GM23338 (cell line): ENCODE results near the gene CYSRT1. TPM values are rescaled to one million over a fixed set of nuclear protein-coding genes. Genes with fewer than 3 reads are reported as not detected.

Experiments
- ATAC-seq: fragments of 200-7000 bp; cut with Tn5 transposase; 3 replicates; pipeline ENCODE4 v1.9.1; 2020
- DNase-seq: peaks from one replicate; pipeline ENCODE4 v3.0.0-alpha.2; 2015; ENCODE audit warnings: low spot score
- H2AFZ ChIP-seq: fragments of 200-600 bp; sonication (generic); 2 replicates; pipeline ENCODE4 v1.8.0; 2016; ENCODE audit warnings: antibody characterized with exemption, mild to moderate bottlenecking, moderate library complexity
- H3F3A ChIP-seq: fragments of 200-600 bp; sonication (generic); replicated peaks from 2 replicates; pipeline ENCODE4 v1.8.0; 2017; ENCODE audit warnings: antibody characterized with exemption, mixed run types, low read depth
- H3K27ac ChIP-seq: fragments of 200-600 bp; sonication (generic); 2 replicates; pipeline ENCODE4 v1.6.1; 2016; ENCODE audit warnings: low read depth
- H3K27me3 ChIP-seq: fragments of 200-600 bp; sonication (generic); 2 replicates; pipeline ENCODE4 v1.8.0; 2016; ENCODE audit warnings: mild to moderate bottlenecking, mixed run types, moderate library complexity; ENCODE audit not compliant: insufficient read depth
- H3K36me3 ChIP-seq: fragments of 200-600 bp; sonication (generic); 2 replicates; pipeline ENCODE4 v1.8.0; 2016; ENCODE audit warnings: mild to moderate bottlenecking; ENCODE audit not compliant: insufficient read depth
- H3K4me1 ChIP-seq: fragments of 200-600 bp; sonication (generic); 2 replicates; pipeline ENCODE4 v1.8.0; 2016; ENCODE audit warnings: mild to moderate bottlenecking, moderate library complexity; ENCODE audit not compliant: insufficient read depth
- H3K4me2 ChIP-seq: fragments of 200-600 bp; sonication (generic); 2 replicates; pipeline ENCODE4 v1.7.1; 2017; ENCODE audit warnings: mixed run types
- H3K4me3 ChIP-seq: fragments of 200-600 bp; sonication (generic); 2 replicates; pipeline ENCODE4 v1.6.1; 2016; ENCODE audit warnings: mixed run types
- H3K79me2 ChIP-seq: fragments of 200-600 bp; sonication (generic); replicated peaks from 2 replicates; pipeline ENCODE4 v1.8.0; 2017; ENCODE audit warnings: mild to moderate bottlenecking; ENCODE audit not compliant: insufficient read depth
- H3K9me2 ChIP-seq: fragments of 200-600 bp; sonication (generic); 2 replicates; pipeline ENCODE4 v1.8.0; 2017; ENCODE audit not compliant: insufficient read depth
- H4K20me1 ChIP-seq: fragments of 200-600 bp; sonication (generic); replicated peaks from 2 replicates; pipeline ENCODE4 v1.8.0; 2017; ENCODE audit warnings: mild to moderate bottlenecking; ENCODE audit not compliant: insufficient read depth
- H3K27ac Mint-ChIP-seq: 2 replicates; pipeline ENCODE4 v1.8.0; 2020; ENCODE audit warnings: inconsistent platforms, mild to moderate bottlenecking, moderate library complexity, mixed read lengths
- H3K27me3 Mint-ChIP-seq: 3 replicates; pipeline ENCODE4 v1.8.0; 2022; ENCODE audit warnings: low read depth, mild to moderate bottlenecking, moderate library complexity, mixed read lengths, inconsistent platforms; ENCODE audit not compliant: insufficient read depth, poor library complexity
- H3K36me3 Mint-ChIP-seq: 3 replicates; pipeline ENCODE4 v1.8.0; 2021; ENCODE audit warnings: low read depth, mild to moderate bottlenecking, inconsistent platforms, moderate library complexity, mixed read lengths
- H3K4me1 Mint-ChIP-seq: 3 replicates; pipeline ENCODE4 v1.8.0; 2020; ENCODE audit warnings: mild to moderate bottlenecking, inconsistent platforms, mixed read lengths
- H3K4me3 Mint-ChIP-seq: 3 replicates; pipeline ENCODE4 v1.8.0; 2021; ENCODE audit warnings: moderate library complexity, mild to moderate bottlenecking, inconsistent platforms, mixed read lengths
- H3K9me3 Mint-ChIP-seq: 3 replicates; pipeline ENCODE4 v1.8.0; 2020; ENCODE audit warnings: moderate library complexity, mild to moderate bottlenecking, inconsistent platforms, mixed read lengths
- CREB1 ChIP-seq: fragments of 250-450 bp; sonication (Bioruptor Pico); IDR thresholded peaks from 2 replicates; pipeline ENCODE4 v1.5.0; 2020; ENCODE audit warnings: low read depth, mild to moderate bottlenecking, moderate library complexity
- EZH2 ChIP-seq: fragments of 200-600 bp; sonication (generic); IDR thresholded peaks from one replicate; pipeline ENCODE4 v1.8.0; 2017; ENCODE audit warnings: antibody characterized with exemption, mild to moderate bottlenecking, low read depth; ENCODE audit not compliant: unreplicated experiment
- EZH2phosphoT487 ChIP-seq: fragments of 200-600 bp; sonication (generic); IDR thresholded peaks from one replicate; pipeline ENCODE4 v1.8.1; 2018; ENCODE audit warnings: antibody characterized with exemption; ENCODE audit not compliant: unreplicated experiment
- JUNB ChIP-seq: IDR thresholded peaks from one replicate; pipeline ENCODE4 v1.6.1; 2016; ENCODE audit warnings: antibody characterized with exemption; ENCODE audit not compliant: unreplicated experiment
- NANOG ChIP-seq: IDR thresholded peaks from 2 replicates; pipeline ENCODE4 v1.6.1; 2016; ENCODE audit warnings: antibody characterized with exemption, borderline replicate concordance
- POLR2AphosphoS5 ChIP-seq: IDR thresholded peaks from 2 replicates; pipeline ENCODE4 v1.6.1; 2016; ENCODE audit warnings: antibody characterized with exemption, low read depth
- STAT1 ChIP-seq: IDR thresholded peaks from one replicate; pipeline ENCODE4 v1.6.1; 2016; ENCODE audit warnings: antibody characterized with exemption; ENCODE audit not compliant: unreplicated experiment
- ZNF114 ChIP-seq: fragments of 250-450 bp; sonication (Bioruptor Pico); IDR thresholded peaks from 2 replicates; pipeline ENCODE4 v1.5.0; 2020; ENCODE audit warnings: mild to moderate bottlenecking, moderate library complexity
- ZNF331 ChIP-seq: fragments of 250-450 bp; sonication (Bioruptor Pico); IDR thresholded peaks from 2 replicates; pipeline ENCODE4 v1.5.0; 2020; ENCODE audit warnings: low read depth, mild to moderate bottlenecking, moderate library complexity
- polyA plus RNA-seq: library from polyadenylated mRNA; unstranded; fragments of >200 nt; fragmentation: Nextera tagmentation; extraction: Ambion mirVana; gene quantifications from 2 replicates; pipeline ENCODE4 v1.2.1, GENCODE V29; 2016
- total RNA-seq: library from RNA; depleted of rRNA; stranded (reverse); fragments of >200 nt; shearing (Covaris generic); gene quantifications from 2 replicates; pipeline ENCODE4 v1.2.3, GENCODE V29; 2014
- TF ChIP-seq, protein P1 (sequence below), 2 experiments: fragments of 200-600 bp in 1 of 2; sonication (generic) in 1 of 2; conservative IDR thresholded peaks; 2 replicates each; pipeline versions ENCODE4 v1.5.1 to v1.6.1; 2016 to 2017; ENCODE audit warnings: antibody characterized with exemption in 2 of 2, low read depth in 2 of 2, mild to moderate bottlenecking in 2 of 2, moderate library complexity in 1 of 2
- TF ChIP-seq, protein P2 (sequence below): IDR thresholded peaks from one replicate; pipeline ENCODE4 v1.6.1; 2018; ENCODE audit warnings: antibody characterized with exemption; ENCODE audit not compliant: unreplicated experiment
- TF ChIP-seq, protein P3 (sequence below): IDR thresholded peaks from 2 replicates; pipeline ENCODE4 v1.6.1; 2016; ENCODE audit warnings: antibody characterized with exemption

CYSRT1 gene
- total and polyA plus RNA-seq, 2 experiments from 2014 or later, result 2.0 to 3.2 TPM

DNA sequence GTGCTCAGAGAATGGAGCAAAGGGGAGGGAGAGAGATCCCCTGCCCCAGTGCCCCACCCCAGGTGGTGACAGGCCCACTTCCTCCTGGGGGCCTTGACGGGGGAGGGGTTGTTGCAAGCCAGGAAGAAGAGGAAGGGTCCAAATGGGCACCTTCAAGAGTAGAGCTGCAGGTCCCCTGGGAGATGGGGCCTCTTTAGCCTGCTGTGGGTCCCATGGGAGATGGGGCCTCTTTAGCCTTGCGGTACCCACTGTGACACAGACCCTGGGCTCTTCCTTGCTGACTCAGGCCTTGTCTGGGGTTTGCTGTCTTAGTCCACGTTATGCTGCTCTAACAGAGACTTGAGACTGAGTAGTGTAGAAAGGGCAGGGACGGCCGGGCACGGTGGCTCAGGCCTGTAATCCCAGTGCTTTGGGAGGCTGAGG, 43.0 kb downstream of the CYSRT1 start (continued):
- TF ChIP-seq, protein P1, sequence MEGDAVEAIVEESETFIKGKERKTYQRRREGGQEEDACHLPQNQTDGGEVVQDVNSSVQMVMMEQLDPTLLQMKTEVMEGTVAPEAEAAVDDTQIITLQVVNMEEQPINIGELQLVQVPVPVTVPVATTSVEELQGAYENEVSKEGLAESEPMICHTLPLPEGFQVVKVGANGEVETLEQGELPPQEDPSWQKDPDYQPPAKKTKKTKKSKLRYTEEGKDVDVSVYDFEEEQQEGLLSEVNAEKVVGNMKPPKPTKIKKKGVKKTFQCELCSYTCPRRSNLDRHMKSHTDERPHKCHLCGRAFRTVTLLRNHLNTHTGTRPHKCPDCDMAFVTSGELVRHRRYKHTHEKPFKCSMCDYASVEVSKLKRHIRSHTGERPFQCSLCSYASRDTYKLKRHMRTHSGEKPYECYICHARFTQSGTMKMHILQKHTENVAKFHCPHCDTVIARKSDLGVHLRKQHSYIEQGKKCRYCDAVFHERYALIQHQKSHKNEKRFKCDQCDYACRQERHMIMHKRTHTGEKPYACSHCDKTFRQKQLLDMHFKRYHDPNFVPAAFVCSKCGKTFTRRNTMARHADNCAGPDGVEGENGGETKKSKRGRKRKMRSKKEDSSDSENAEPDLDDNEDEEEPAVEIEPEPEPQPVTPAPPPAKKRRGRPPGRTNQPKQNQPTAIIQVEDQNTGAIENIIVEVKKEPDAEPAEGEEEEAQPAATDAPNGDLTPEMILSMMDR (conservative IDR thresholded peaks at IDR 0.05; ENCODE audit: low read depth in 2 of 2), result no peak
- TF ChIP-seq, protein P2, sequence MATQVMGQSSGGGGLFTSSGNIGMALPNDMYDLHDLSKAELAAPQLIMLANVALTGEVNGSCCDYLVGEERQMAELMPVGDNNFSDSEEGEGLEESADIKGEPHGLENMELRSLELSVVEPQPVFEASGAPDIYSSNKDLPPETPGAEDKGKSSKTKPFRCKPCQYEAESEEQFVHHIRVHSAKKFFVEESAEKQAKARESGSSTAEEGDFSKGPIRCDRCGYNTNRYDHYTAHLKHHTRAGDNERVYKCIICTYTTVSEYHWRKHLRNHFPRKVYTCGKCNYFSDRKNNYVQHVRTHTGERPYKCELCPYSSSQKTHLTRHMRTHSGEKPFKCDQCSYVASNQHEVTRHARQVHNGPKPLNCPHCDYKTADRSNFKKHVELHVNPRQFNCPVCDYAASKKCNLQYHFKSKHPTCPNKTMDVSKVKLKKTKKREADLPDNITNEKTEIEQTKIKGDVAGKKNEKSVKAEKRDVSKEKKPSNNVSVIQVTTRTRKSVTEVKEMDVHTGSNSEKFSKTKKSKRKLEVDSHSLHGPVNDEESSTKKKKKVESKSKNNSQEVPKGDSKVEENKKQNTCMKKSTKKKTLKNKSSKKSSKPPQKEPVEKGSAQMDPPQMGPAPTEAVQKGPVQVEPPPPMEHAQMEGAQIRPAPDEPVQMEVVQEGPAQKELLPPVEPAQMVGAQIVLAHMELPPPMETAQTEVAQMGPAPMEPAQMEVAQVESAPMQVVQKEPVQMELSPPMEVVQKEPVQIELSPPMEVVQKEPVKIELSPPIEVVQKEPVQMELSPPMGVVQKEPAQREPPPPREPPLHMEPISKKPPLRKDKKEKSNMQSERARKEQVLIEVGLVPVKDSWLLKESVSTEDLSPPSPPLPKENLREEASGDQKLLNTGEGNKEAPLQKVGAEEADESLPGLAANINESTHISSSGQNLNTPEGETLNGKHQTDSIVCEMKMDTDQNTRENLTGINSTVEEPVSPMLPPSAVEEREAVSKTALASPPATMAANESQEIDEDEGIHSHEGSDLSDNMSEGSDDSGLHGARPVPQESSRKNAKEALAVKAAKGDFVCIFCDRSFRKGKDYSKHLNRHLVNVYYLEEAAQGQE, result no peak
- no peak for TF ChIP-seq EZH2
- no peak for TF ChIP-seq CREB1 (CRISPR knock-in tag)
- TF ChIP-seq ZNF114 (CRISPR knock-in tag), result no peak
- no peak for TF ChIP-seq ZNF331 (CRISPR knock-in tag)
- TF ChIP-seq, protein P3, sequence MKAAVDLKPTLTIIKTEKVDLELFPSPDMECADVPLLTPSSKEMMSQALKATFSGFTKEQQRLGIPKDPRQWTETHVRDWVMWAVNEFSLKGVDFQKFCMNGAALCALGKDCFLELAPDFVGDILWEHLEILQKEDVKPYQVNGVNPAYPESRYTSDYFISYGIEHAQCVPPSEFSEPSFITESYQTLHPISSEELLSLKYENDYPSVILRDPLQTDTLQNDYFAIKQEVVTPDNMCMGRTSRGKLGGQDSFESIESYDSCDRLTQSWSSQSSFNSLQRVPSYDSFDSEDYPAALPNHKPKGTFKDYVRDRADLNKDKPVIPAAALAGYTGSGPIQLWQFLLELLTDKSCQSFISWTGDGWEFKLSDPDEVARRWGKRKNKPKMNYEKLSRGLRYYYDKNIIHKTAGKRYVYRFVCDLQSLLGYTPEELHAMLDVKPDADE, result no peak
- TF ChIP-seq POLR2AphosphoS5, result no peak
- no peak for TF ChIP-seq STAT1
- no peak for TF ChIP-seq EZH2phosphoT487

GRCh38 chr9:137268538-137269201, 43.7 kb downstream of the CYSRT1 start:
- no peaks in the 10 kb centered on the region for H3K9me2 ChIP-seq
- H3K4me1 ChIP-seq, result no peaks in the 10 kb centered on the region
- DNase-seq (no peak), ATAC-seq (no peak)
- H3K9me3 Mint-ChIP-seq, result no peaks in the 10 kb centered on the region
- H4K20me1 ChIP-seq, result 0 out of 2 replicates have a peak, but pooled peaks cover 9% of the 10 kb centered on the region
- H3F3A ChIP-seq, result no peaks in the 10 kb centered on the region
- peaks cover 8% of the 10 kb centered on the region for H3K4me1 Mint-ChIP-seq
- peak overlapping the region; percentile 62; the same call in 1 of the 2 replicates for H3K27ac Mint-ChIP-seq
- no peak overlapping the region for H3K4me3 ChIP-seq
- peaks cover 10% of the 10 kb centered on the region; the same call in 1 of the 2 replicates for H3K36me3 ChIP-seq
- peaks cover 35% of the 10 kb centered on the region for H3K36me3 Mint-ChIP-seq
- H3K27me3 Mint-ChIP-seq, result peaks cover 17% of the 10 kb centered on the region
- no peak overlapping the region for H3K4me2 ChIP-seq
- no peaks in the 10 kb centered on the region for H3K27me3 ChIP-seq
- H3K4me3 Mint-ChIP-seq, result no peak overlapping the region
- H3K79me2 ChIP-seq, result no peaks in the 10 kb centered on the region
- H2AFZ ChIP-seq, result no peak overlapping the region
- H3K27ac ChIP-seq, result peak overlapping the region; percentile 32; the same call in 1 of the 2 replicates
- no peak for TF ChIP-seq CREB1 (CRISPR knock-in tag)
- TF ChIP-seq NANOG, result no peak
- TF ChIP-seq JUNB, result no peak
- TF ChIP-seq ZNF331 (CRISPR knock-in tag), result no peak
- TF ChIP-seq ZNF114 (CRISPR knock-in tag), result no peak
- TF ChIP-seq EZH2, result no peak
- no peak for TF ChIP-seq EZH2phosphoT487
- TF ChIP-seq, protein P2, result no peak
- no peak for TF ChIP-seq POLR2AphosphoS5
- TF ChIP-seq, protein P3, result no peak
- no peak for TF ChIP-seq STAT1
